Parathyroid adenoma (tissue), 2 donors: ENCODE results near the gene CHST11.

Source experiments
- H2AFZ ChIP-seq: fragments of 300-600 bp; sonication (generic); one replicate; pipeline ENCODE4 v1.7.0; 2017; ENCODE audit warnings: antibody characterized with exemption, mild to moderate bottlenecking
- H3K27ac ChIP-seq: fragments of 300-600 bp; sonication (generic); one replicate; pipeline ENCODE4 v1.7.0; 2017
- H3K27me3 ChIP-seq: fragments of 300-600 bp; sonication (generic); one replicate; pipeline ENCODE4 v1.7.0; 2017; ENCODE audit warnings: low read length; ENCODE audit not compliant: control insufficient read depth, insufficient read depth
- H3K36me3 ChIP-seq: fragments of 300-600 bp; sonication (generic); one replicate; pipeline ENCODE4 v1.7.0; 2017; ENCODE audit warnings: low read length; ENCODE audit not compliant: control insufficient read depth, insufficient read depth
- H3K4me1 ChIP-seq: fragments of 300-600 bp; sonication (generic); one replicate; pipeline ENCODE4 v1.7.0; 2017; ENCODE audit warnings: control low read depth
- H3K4me2 ChIP-seq: fragments of 300-600 bp; sonication (generic); one replicate; pipeline ENCODE4 v1.7.0; 2017; ENCODE audit warnings: low read length
- H3K4me3 ChIP-seq: fragments of 300-600 bp; sonication (generic); one replicate; pipeline ENCODE4 v1.7.0; 2017; ENCODE audit warnings: low read depth, low read length
- H3K79me2 ChIP-seq: fragments of 300-600 bp; sonication (generic); one replicate; pipeline ENCODE4 v1.7.0; 2017; ENCODE audit warnings: control low read depth
- H3K9ac ChIP-seq: fragments of 300-600 bp; sonication (generic); one replicate; pipeline ENCODE4 v1.7.0; 2017; ENCODE audit warnings: mild to moderate bottlenecking
- H3K9me3 ChIP-seq: fragments of 300-600 bp; sonication (generic); one replicate; pipeline ENCODE4 v1.7.0; 2017; ENCODE audit warnings: low read length; ENCODE audit not compliant: control insufficient read depth
- CTCF ChIP-seq: fragments of 300-600 bp; sonication (generic); IDR thresholded peaks from one replicate; pipeline ENCODE4 v1.7.0; 2017; ENCODE audit warnings: antibody characterized with exemption, mild to moderate bottlenecking
- donor health status: primary hyperparathyroidism.

The CHST11 gene

GRCh38 chr12:104484079-104484478, 27.3 kb downstream of the CHST11 start:
- no peak overlapping the region for H2AFZ ChIP-seq
- H3K27me3 ChIP-seq: no peaks in the 10 kb centered on the region
- no peaks in the 10 kb centered on the region for H3K9me3 ChIP-seq
- H3K9ac ChIP-seq: no peak overlapping the region
- H3K79me2 ChIP-seq: no peaks in the 10 kb centered on the region
- no peaks in the 10 kb centered on the region for H3K36me3 ChIP-seq
- no peak for TF ChIP-seq CTCF
- no peak overlapping the region for H3K4me2 ChIP-seq
- H3K27ac ChIP-seq: no peak overlapping the region
- H3K4me3 ChIP-seq: no peak overlapping the region
- no peaks in the 10 kb centered on the region for H3K4me1 ChIP-seq

- Histone ChIP-seq H3K4me2 (no peak overlapping the region), H3K9ac (no peak overlapping the region), H3K27me3 (no peaks in the 10 kb centered on the region), H3K9me3 (no peaks in the 10 kb centered on the region), H3K4me1 (no peaks in the 10 kb centered on the region), H3K4me3 (no peak overlapping the region), H3K36me3 (no peaks in the 10 kb centered on the region), H3K79me2 (no peaks in the 10 kb centered on the region), H2AFZ (no peak overlapping the region), H3K27ac (no peak overlapping the region)
- no peak for TF ChIP-seq CTCF
Measured at GRCh38 chr12:104485651-104486362, 29.1 kb downstream of the CHST11 start.

- Histone ChIP-seq H3K9ac (no peak overlapping the region), H3K9me3 (no peaks in the 10 kb centered on the region), H3K79me2 (no peaks in the 10 kb centered on the region), H3K4me1 (no peaks in the 10 kb centered on the region), H3K27ac (no peak overlapping the region), H2AFZ (no peak overlapping the region), H3K36me3 (no peaks in the 10 kb centered on the region), H3K27me3 (no peaks in the 10 kb centered on the region), H3K4me2 (no peak overlapping the region), H3K4me3 (no peak overlapping the region)
- TF ChIP-seq CTCF: no peak
Measured at GRCh38 chr12:104486363-104486750, 29.6 kb downstream of the CHST11 start.

- no peaks in the 10 kb centered on the region for H3K9me3 ChIP-seq
- no peak overlapping the region for H3K4me3 ChIP-seq
- H3K4me2 ChIP-seq: no peak overlapping the region
- H3K79me2 ChIP-seq: no peaks in the 10 kb centered on the region
- H3K36me3 ChIP-seq: no peaks in the 10 kb centered on the region
- TF ChIP-seq CTCF: no peak
- H3K27me3 ChIP-seq: no peaks in the 10 kb centered on the region
- no peak overlapping the region for H3K27ac ChIP-seq
- no peak overlapping the region for H3K9ac ChIP-seq
- H3K4me1 ChIP-seq: no peaks in the 10 kb centered on the region
- no peak overlapping the region for H2AFZ ChIP-seq
Measured at GRCh38 chr12:104486943-104487819, 30.4 kb downstream of the CHST11 start.
